RPMI7951 (cell line): ENCODE data around the gene RING1. TPM values are rescaled to one million over a fixed set of nuclear protein-coding genes. Genes with fewer than 3 reads are reported as not detected.
A peak's percentile ranks its signal among the peaks of the same experiment; 100 is the strongest.
"Not testable (repeated sequence)": the region's sequence is repeated elsewhere in the genome, so short reads cannot be mapped to it uniquely, and the experiment has no call there.

Experiments used
- DNase-seq: peaks from one replicate; pipeline ENCODE4 v3.0.0-alpha.2; 2012; ENCODE audit warnings: low read depth
- total RNA-seq: library from RNA; depleted of rRNA; stranded (reverse); fragments of >200 nt; shearing (Covaris generic); gene quantifications from 2 replicates; pipeline ENCODE4 v1.2.3, GENCODE V29; 2014

The RING1 gene
- total RNA-seq, 1 experiment from 2014 or later, result 30.0 TPM

GRCh38 chr6:33206027-33206863 is 2.1 kb upstream of the RING1 start:
- DNase-seq, result peak; percentile 27

GRCh38 chr6:33206864-33207551 is 1.3 kb upstream of the RING1 start:
- peak; percentile 67 for DNase-seq

GRCh38 chr6:33207552-33208090 is 679 bp upstream of the RING1 start:
- DNase-seq, result peak; percentile 52

GRCh38 chr6:33209856-33210255 is 1.6 kb downstream of the RING1 start:
- no peak for DNase-seq

GRCh38 chr6:33211136-33211535 is 2.8 kb downstream of the RING1 start:
- no peak for DNase-seq

- DNase-seq, result no peak
Observed at GRCh38 chr6:33211666-33212422, 3.5 kb downstream of the RING1 start.

DNA sequence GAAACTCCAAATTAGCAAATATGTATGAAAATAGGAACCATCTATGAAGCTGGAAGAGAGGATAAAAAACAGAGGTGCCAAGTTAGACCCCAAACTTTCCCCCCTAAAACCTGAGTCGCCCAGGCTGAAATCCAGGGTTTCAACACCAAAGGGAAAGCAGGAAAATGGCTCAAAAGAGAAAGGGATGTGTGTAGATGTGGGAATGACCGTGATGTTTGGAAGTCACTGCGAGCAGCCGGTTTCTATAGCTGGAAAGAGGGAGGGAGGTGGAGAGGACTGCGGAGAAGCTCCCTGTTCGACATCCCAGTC is 4.5 kb downstream of the RING1 start:
- DNase-seq, result peak; percentile 30

DNA sequence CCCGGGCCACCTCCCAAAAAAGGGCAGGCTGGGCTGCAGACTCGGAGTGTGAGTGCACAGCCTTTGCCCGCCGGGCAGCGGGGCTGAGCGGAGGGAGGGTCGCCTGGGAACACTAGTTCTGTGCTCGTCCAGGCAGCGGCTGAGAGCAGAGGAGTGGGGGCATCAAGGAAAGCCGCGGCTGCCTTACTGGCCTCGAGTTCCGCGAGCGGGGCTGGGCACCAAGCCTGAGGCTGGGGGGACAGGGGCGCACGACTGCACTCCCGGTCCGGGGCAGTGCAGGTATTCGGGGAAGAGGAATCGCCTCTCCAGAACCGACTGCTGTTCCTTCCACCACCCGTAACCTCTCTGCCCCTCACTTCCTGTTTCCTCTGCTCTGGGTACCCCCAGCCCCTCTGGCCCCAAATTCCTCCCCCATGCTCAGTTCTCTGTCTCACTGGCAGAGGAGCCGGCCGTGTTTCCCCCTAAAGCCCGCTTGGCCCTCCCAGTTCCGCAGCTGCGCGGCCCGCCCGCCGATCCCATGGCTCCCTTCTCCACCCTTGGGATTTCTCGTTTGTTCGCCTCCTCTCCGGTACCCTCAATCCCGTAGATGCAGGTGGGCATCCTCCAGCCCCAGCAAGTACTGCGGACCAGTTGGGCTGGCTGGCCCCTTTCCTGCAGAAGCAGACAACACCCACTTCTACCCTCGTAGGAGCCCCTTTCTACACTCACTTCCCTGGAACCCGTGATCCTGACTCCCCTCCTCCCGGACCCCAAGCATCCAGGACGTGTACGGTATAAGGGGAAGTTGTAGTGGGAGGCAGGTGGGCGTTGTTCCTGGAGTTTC is 5.1 kb downstream of the RING1 start:
- DNase-seq, result no peak

GRCh38 chr6:33213989-33214335 is 5.7 kb downstream of the RING1 start:
- no peak for DNase-seq

DNA sequence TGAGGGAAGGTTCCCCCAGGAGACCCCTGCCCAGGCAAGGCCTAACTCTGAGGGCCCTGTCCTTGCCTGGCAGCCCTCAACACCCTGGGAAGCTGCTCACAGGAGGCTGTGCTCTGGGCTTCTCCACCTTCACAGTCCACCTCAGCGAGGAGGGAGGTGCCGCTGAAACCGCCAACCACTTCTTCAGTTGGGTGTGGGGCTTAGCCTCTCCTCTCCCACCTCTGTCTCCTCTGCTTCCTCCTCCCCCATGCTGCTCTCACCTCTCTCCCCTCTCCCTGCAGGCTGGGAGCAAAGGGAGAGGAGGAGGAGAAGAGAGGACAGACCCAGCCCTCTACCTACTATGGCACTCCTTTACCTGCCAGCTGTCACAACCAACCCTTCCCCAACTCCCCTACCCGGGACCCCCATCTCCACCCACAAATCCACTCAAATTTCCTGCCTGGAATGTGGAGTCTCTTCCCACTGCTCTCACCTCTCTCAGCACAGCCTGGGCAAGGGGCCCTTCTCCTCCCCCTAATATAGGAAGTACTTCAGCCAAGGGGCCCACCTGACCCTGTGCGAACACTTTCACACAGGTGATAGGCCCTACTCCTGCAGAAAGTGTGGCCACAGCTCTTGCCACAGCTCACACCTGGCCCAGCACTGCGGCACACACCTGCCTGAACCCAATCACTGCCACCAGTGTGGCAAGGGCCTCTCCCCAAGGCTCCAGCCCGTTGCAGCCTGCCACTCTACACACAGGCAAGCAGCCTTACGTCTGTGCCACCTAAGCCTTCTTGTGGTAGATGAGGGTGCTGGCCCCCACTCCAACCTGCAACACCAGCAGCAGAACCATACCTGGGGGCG is 7.2 kb downstream of the RING1 start:
- DNase-seq, result no peak

DNA sequence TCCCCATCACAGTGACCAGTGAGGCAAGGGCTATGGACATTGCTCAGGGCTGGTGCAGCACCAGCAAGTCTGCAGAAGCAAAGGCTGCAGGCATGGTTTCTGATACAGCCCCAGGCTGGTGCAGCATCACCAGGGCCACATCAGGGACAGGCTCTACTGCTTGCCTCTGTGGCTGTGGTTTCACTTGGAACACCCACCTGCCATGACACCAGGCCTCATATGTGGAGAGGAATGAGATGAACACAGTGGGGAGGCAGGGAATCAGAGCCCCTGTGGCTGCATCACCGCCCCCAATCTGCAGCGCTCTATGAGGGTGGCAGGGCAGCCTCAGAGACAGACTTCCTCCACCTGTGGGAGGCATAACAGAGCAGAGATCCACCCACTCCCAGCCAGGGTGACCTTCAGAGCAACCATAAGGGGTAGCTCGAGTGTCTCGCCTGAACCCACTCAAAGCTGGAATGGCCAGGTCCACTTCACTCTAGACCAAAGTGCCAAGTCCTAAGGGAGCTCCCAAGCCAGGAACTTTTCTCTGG is 7.9 kb downstream of the RING1 start:
- no peak for DNase-seq

- no peak for DNase-seq
Observed at GRCh38 chr6:33217246-33217645, 8.9 kb downstream of the RING1 start.

DNA sequence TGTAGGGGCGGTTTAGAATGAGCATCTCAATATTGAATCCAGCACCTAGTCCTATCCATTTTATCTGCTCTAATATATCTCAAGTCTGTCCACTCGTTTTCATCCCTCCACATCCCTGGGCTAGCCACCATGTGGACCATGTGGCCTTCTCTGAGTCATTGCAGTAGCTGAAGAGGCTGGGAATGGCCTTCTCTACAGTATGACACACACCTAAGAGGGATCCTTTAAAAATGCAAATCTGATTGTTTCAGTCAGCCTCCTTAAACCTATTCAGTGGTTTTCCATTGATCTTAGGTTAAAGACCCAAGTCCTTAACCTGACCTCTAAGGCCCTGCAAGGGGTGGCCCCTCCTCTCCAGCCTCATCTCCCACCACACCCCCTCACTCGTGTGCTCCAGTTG is 9.4 kb downstream of the RING1 start:
- DNase-seq, result peak; percentile 23

DNA sequence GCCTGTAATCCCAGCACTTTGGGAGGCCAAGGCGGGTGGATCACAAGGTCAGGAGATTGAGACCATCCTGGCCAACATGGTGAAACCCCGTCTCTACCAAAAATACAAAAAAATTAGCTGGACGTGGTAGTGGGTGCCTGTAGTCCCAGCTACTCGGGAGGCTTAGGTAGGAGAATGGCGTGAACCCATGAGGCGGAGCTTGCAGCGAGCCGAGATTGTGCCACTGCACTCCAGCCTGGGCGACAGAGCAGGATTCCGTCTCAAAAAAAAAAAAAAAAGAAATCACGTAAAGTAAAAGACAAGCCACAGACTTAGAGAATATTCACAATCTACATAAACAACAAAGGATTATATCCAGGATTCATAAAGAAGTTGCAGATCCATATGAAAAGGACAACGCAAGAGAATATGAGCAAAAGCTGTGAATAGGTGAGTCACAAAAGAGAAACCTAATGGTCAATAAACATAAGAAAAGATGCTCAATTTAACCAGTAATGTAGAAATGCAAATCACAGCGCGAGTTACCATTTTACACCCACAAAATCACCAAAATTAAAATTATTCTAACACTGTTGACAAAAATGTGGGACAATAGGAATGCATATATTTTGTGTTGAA is 18.3 kb downstream of the RING1 start:
- not testable (repeated sequence) for DNase-seq

GRCh38 chr6:33235221-33235634 is 26.9 kb downstream of the RING1 start:
- DNase-seq, result no peak

DNA sequence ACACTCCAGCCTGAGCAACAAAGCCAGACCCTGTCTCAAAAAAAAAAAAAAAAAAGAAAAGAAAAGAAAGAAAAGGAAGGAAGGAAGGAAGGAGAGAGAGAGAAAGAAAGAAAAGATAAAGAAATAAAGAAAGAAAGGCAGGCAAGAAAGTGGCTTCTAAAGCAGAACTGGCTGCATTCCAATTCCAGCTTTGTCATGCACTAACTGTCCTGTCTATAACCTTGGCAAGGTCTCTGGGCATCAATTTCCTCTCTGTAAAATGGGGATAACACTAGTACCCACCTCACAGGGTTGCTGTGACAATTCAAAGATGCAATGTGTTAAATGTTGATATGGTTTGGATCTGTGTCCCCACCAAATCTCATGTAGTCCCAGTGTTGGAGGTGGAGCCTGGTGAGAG is 28.0 kb downstream of the RING1 start:
- DNase-seq, result no peak

DNA sequence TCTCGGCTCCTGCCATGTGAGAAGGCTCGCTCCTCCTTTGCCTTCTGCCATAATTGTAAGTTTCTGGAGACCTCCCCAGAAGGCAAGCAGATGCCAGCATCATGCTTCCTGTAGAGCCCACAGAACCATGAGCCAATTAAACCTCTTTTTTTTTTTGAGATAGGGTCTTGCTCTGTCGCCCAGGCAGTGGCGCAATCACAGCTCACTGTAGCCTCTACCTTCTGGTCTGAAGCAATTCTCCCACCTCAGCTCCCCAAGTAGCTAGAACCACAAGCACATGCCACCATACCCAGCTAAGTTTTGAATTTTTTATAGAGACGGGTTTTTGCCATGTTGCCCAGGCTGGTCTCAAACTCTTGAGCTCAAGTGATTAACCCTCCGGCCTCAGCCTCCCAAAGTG is 28.6 kb downstream of the RING1 start:
- no peak for DNase-seq

GRCh38 chr6:33237741-33238140 is 29.4 kb downstream of the RING1 start:
- no peak for DNase-seq

- DNase-seq, result no peak
Observed at GRCh38 chr6:33241968-33242367, 33.7 kb downstream of the RING1 start.

- no peak for DNase-seq
Observed at GRCh38 chr6:33243476-33243875, 35.2 kb downstream of the RING1 start.
